HG02610 (cell line): ENCODE results near the gene E2F3.
A peak's percentile ranks its signal among the peaks of the same experiment; 100 is the strongest.

Experiments used
- ATAC-seq: cut with Tn5 transposase; IDR thresholded peaks from one replicate; pipeline ENCODE4 v1.9.1; 2021; ENCODE audit warnings: mild to moderate bottlenecking, moderate library complexity; ENCODE audit not compliant: unreplicated experiment

The E2F3 gene

DNA sequence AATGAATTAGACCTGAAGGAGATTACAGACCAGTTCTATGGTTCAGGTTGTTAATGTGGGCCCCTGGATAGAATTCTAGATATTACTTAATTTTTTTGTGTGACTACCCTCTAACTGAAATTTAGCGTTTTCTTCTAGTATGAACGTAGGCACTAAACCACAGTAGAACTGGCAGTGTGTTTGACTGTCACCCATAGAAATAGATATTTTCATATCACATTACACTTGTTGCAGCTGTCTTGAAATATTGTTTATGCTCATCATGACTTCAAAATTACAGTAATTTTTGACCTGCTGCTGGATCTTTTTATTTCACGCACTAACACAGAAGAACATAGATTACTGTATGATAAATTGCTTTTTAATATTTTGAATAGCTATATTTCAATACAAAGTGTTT, 31.6 kb downstream of the E2F3 start:
- no peak for ATAC-seq

DNA sequence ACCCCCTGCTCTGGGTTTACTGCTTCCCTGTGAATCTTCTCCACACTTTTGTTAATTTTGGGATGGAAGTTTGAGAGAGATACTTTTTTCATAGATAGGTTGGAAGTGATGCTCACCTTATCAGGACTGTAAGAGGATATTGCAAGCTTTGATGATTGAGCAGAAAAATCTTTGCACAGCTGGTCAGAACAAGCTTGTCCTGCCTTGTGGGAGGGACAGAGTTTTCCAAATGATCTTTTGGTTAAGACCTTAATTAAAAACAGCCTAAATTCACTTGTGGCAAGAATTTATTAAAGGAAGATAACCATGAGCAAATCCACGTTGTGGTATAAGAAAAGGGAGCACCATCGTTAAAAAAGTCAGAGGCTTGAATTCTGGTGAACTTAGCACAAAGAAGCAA, 32.2 kb downstream of the E2F3 start:
- ATAC-seq: no peak

GRCh38 chr6:20434766-20435165, 33.1 kb downstream of the E2F3 start:
- no peak for ATAC-seq

GRCh38 chr6:20436719-20437118, 35.0 kb downstream of the E2F3 start:
- no peak for ATAC-seq

- ATAC-seq: no peak
These were observed 36.0 kb downstream of the E2F3 start for GRCh38 chr6:20437639-20438038.

GRCh38 chr6:20438462-20439070, 36.9 kb downstream of the E2F3 start:
- no peak for ATAC-seq

GRCh38 chr6:20439558-20439957, 37.9 kb downstream of the E2F3 start:
- ATAC-seq: no peak

DNA sequence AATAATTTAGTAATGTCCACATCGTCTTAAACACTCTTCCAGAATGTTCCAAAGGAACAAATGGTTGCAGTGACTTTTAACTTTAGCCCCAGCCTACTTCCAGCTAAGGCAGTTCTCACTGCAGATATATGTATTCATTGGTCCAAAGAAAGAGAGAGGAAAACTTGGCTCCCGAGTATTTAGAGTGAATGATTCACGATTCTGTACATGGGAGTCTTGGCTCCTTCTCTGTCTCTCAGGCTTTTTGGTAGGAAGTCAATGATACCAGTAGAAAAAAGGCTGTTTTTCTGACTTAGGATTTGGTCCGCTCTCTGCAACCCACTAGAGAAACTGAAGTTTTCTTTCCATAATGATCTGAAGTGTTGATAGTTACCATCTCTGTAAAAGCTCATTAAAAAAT, 38.6 kb downstream of the E2F3 start:
- no peak for ATAC-seq

- no peak for ATAC-seq
These were observed 39.6 kb downstream of the E2F3 start for GRCh38 chr6:20441236-20441635.

DNA sequence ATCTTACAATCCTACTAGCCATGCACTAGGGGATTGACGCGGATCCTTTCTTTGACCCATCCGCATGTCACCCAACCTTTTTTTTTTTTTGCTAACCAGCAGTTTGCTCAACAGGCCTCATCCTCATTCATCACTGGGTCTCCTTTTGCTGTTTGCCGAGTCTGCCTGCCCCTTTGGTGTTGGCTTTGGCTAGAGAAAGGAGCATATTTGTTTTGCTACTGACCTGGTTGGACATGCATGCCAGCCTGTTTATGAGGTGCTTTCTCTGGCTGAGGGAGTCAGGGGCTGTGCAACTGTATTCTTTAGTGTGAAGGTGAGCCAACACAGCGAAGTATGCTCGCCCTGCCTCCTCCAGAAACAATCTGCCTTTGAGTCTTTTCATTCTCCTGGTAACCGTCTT, 40.2 kb downstream of the E2F3 start:
- ATAC-seq: no peak

- ATAC-seq: no peak
These were observed 43.1 kb downstream of the E2F3 start for GRCh38 chr6:20444786-20445271.

GRCh38 chr6:20447157-20447556, 45.5 kb downstream of the E2F3 start:
- ATAC-seq: no peak

- no peak for ATAC-seq
These were observed 46.0 kb downstream of the E2F3 start for GRCh38 chr6:20447581-20448132.

DNA sequence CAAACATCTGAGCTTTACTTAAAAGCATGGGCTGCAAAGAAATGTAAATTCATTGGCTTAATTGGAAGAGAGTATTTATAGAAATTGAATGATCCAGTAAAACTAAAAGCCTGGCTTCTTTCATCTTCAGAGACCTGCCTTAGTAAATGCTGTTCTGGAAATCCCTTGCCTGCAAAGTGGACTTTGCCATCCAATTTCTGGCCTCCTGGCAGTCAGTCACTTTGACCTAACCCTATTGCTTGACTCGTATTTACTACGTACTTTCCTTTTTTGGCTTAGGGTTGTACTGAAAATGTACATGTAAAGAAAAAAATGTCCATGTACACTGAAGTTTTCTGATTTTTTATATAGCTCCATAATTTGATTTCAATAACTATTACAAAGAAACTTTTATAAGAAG, 47.1 kb downstream of the E2F3 start:
- no peak for ATAC-seq

- no peak for ATAC-seq
These were observed 52.6 kb downstream of the E2F3 start for GRCh38 chr6:20454204-20454824.

DNA sequence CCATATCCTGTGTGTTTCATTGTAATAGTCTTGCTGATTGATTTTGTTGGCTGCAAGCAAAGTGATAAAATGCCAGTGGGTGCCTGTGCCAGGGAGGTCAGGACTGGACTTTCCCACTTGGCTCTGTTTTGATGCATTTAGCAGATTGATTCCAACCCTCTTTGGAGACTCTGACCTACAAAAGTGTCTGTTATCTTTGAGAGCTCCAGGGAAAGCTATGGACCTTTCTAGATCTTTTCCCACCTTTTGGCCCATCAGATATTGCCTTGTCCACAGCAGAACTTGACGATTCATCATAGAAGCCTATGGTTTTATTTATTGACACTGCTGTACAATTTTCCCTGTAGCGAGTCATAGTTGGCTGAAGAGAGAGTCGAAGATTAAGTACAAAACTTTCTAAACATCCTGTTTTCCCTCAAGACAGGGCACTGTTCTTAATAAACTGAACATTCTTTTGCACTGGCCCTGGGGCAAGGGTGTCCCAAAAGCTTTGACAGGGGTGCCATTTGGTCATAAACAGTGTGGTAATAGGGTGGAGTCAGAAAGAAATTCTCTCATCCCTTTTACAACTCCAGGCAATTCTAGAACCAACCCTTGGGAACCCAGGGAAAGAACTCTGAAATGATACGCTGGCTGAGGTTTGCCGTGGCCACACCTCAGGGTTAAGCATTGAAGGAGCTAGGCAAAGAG, 53.7 kb downstream of the E2F3 start:
- ATAC-seq: no peak

GRCh38 chr6:20458027-20458894, 56.6 kb downstream of the E2F3 start:
- no peak for ATAC-seq

- no peak for ATAC-seq
These were observed 58.0 kb downstream of the E2F3 start for GRCh38 chr6:20459682-20460081.

GRCh38 chr6:20461576-20461975, 59.9 kb downstream of the E2F3 start:
- ATAC-seq: no peak

- ATAC-seq: peak; percentile 70
These were observed 61.7 kb downstream of the E2F3 start for GRCh38 chr6:20463396-20463795.

DNA sequence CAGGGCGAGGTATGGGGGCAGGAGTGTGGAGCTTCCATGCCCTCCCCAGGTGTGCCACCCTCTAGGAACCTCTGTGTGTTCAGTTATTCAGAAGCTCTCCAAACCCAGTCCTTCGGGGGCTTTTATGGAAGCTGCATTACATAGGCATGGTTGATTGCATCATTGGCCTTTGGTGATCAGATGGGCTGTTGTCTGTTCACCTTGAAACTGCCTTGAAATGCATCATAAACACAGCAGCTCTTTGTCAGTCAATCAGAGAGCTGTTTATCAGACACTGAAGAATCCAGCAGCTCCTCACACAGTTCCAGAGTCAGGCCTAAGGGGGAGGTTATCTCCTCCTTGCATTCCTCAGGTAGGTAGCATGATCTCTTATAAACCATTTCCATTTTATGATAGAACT, 62.4 kb downstream of the E2F3 start:
- ATAC-seq: no peak
